Epithelial cell of proximal tubule (primary cell): Measurements from ENCODE around the gene RBM19. TPM values are rescaled to one million over a fixed set of nuclear protein-coding genes. Genes with fewer than 3 reads are reported as not detected.

ENCODE experiments used
- DNase-seq: peaks from one replicate; pipeline ENCODE4 v3.0.0-alpha.2; 2011; ENCODE audit warnings: low read depth
- H3K4me3 ChIP-seq: 2 replicates; pipeline ENCODE4 v1.5.1; 2011; ENCODE audit warnings: low read depth, mild to moderate bottlenecking, low read length
- CTCF ChIP-seq: conservative IDR thresholded peaks from 2 replicates; pipeline ENCODE4 v1.5.1; 2012; ENCODE audit warnings: low read depth, mild to moderate bottlenecking, low read length
- total RNA-seq: library from RNA; depleted of rRNA; stranded (reverse); fragments of >200 nt; gene quantifications from 2 replicates; pipeline ENCODE4 v1.2.3, GENCODE V29; 2015

Gene RBM19
- total RNA-seq, 1 donor from 2014 or later = 26.5 TPM

DNA sequence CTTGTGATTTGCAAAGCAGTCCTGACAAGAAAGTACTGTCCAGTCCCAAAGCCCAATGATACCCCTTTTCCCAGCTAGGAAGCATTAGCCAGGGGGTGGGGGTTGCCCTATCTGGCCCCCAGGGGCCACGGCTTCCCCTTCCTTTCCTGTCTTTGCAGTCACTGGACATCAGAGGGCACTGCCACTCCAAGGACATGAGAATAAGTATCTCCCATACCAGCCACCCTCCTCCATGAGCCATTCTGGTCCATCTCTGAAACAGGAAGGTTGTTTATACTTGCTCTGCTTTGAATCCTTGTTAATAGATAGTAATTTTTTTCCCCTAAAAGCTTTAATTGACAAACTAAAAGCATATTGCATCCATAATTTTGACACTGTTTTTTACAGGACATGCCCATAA lies 29.7 kb downstream of the RBM19 start:
- no peak overlapping the region for H3K4me3 ChIP-seq
- DNase-seq = no peak
- no peak for TF ChIP-seq CTCF

DNA sequence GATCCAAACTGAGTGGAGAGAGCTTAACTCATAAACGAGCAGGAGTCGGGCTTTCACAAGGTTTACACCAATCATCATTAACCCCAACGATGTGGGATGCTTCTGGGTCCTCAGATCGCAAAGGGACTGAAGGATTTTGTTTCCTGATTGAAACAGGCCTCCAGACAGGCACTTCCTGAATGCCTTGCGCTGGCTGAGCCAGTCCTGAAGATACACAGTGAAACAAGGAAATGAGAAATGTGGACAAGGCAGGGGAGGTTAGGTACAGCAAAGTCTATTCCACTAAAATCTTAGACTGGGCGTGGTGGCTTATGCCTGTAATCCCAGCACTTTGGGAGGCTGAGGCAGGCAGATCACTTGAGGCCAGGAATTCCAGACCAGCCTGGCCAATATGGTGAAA lies 30.7 kb downstream of the RBM19 start:
- no peak for TF ChIP-seq CTCF
- H3K4me3 ChIP-seq = no peak overlapping the region
- DNase-seq = no peak

- H3K4me3 ChIP-seq = no peak overlapping the region
- DNase-seq = no peak
- no peak for TF ChIP-seq CTCF
These were observed 31.2 kb downstream of the RBM19 start for GRCh38 chr12:113934946-113935345.

DNA sequence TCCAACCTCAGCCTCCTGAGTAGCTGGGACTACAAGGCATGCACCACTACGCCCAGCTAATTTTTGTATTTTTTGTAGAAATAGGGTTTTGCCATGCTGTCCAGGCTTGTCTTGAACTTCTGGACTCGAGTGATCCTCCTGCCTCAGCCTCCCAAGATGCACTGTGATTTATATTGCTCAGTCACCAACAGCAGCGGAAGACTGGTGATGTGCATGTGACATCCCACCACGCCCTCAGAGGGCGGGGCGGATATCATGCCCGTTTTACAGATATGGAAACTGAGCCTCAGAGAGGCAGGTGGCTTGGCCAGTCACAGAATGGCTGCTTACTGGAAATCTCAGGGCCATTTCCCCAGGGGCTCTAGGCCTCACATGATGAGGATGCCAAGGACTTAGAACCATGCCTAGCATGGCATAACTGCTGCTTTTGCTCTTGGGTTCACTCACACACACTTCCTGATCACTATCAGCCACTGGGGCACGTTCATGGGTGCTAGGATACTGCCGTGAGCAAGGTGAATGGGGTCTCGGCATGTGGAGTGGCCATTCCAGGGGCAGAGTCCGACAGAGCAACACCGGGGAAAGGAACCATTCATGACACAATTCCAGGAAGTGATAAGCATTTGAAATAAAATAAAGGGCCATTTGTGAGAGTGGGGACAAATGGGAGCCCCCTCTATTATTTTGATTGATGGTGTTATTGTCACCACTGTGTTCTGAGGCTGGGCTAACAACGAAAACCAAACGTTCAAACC lies 31.9 kb downstream of the RBM19 start:
- DNase-seq = no peak
- TF ChIP-seq CTCF = no peak
- no peak overlapping the region for H3K4me3 ChIP-seq

- no peak overlapping the region for H3K4me3 ChIP-seq
- TF ChIP-seq CTCF = no peak
- no peak for DNase-seq
These were observed 32.8 kb downstream of the RBM19 start for GRCh38 chr12:113933201-113933786.

DNA sequence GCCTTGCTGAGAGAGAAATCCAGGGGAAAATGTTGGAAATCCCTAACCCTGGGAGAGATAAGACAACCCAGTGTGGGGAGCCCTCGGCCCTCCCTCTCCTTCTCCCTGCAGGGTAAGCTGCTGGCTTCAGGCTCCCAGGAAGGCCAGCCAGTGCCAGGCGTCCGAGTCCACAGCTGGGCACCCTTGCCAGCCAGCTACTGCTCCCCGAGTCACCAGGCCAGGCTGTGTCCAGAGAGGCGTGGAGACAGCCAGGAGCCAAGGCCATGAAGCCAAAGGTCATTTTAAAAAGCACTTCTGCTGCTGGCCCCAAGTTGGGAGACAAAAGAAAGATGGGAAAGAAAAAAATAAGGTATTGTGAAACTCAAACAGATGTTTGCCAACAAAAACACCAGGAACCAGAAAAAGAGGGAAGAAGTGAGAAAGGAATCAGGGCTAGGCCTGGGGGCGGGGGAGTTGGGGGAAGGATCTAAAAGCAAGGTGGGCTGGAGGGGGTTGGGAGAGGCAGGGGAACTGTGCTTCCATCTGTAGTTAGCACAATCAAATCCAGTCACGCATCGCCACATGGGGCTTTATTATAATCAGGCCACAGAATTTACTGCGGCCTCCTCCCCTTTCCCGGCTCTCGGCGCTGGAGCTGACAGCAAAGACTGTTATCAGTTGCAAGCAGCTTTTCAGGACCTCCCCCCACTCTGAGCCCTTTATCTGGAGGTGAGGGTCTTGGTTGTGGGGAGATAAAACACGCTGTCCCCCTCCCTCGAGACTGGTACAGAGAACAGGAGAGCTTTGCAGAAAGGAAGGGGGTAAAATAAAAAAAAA lies 33.5 kb downstream of the RBM19 start:
- H3K4me3 ChIP-seq = no peak overlapping the region
- TF ChIP-seq CTCF = no peak
- DNase-seq = no peak
